Activated T-helper 17 cell treated with anti-CD3 and anti-CD28 coated beads, Interleukin-2, amount 50 U/mL, for 72 hours (primary cell): Measurements from ENCODE around the gene HLA-DMB. TPM values are rescaled to one million over a fixed set of nuclear protein-coding genes. Genes with fewer than 3 reads are reported as not detected.

Experiments used
- ATAC-seq: fragments of 150-1000 bp; cut with Tn5 transposase; replicated peaks from 2 replicates; pipeline ENCODE4 v1.10.0; 2021; ENCODE audit warnings: mild to moderate bottlenecking, moderate library complexity
- H3K27ac Mint-ChIP-seq: one replicate; pipeline ENCODE4 v1.8.0; 2022; ENCODE audit warnings: mixed read lengths
- H3K27me3 Mint-ChIP-seq: one replicate; pipeline ENCODE4 v1.8.0; 2022; ENCODE audit warnings: mixed read lengths
- H3K36me3 Mint-ChIP-seq: one replicate; pipeline ENCODE4 v1.8.0; 2022; ENCODE audit warnings: low read depth, mild to moderate bottlenecking, mixed read lengths
- H3K4me1 Mint-ChIP-seq: one replicate; pipeline ENCODE4 v1.8.0; 2022; ENCODE audit warnings: mixed read lengths
- H3K4me3 Mint-ChIP-seq: one replicate; pipeline ENCODE4 v1.8.0; 2022; ENCODE audit warnings: mild to moderate bottlenecking, mixed read lengths
- H3K9me3 Mint-ChIP-seq: one replicate; pipeline ENCODE4 v1.8.0; 2022; ENCODE audit warnings: mixed read lengths
- total RNA-seq, 2 donors: library from RNA; stranded (reverse); gene quantifications; one replicate each; pipeline ENCODE4 v1.2.3, GENCODE V29; 2022

The HLA-DMB gene
- total RNA-seq, result 10 to 100 TPM in 1 of 2 donors, 1 to 10 TPM in 1; 2.7 to 17.7 TPM

DNA sequence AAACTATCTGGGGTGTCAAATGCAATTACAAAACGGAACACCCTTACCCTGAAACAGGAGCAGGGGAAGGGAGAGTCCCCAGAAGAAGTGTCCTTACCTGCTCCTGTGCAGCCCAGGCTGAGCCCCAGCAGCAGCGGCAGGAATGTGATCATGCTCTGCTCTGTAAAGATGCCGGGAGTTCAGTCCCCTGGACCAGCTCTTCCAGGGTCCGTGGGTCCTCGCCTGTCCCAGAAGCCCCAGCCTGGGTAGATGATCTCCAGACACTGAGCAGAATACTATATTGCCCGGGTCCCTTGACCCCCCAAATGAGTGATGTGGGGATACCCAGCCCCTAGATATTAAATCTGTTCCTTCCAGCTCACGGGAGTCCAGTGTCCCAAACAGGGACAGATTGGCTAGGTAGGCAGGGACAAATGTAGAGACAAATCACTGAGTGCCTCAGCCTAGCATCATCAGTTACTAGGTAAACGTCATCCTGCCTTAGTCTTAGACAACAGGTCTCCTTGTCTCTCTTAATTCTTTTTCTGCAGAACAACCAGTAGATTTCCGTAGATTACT, at the start of gene HLA-DMB:
Gene HLA-DMB (minus strand): TSS at position 373 of the 558 bp plus-strand sequence. CDS start 221 bp downstream, at position 152.
- ATAC-seq, result peak; percentile 92
- Mint-ChIP-seq H3K4me3 (peak within 1 kb of the TSS; percentile 83), H3K36me3 (no peaks in the 10 kb centered on the region), H3K4me1 (peaks cover 35% of the 10 kb centered on the region), H3K27ac (peak within 1 kb of the TSS; percentile 87), H3K27me3 (no peaks in the 10 kb centered on the region), H3K9me3 (no peaks in the 10 kb centered on the region)

DNA sequence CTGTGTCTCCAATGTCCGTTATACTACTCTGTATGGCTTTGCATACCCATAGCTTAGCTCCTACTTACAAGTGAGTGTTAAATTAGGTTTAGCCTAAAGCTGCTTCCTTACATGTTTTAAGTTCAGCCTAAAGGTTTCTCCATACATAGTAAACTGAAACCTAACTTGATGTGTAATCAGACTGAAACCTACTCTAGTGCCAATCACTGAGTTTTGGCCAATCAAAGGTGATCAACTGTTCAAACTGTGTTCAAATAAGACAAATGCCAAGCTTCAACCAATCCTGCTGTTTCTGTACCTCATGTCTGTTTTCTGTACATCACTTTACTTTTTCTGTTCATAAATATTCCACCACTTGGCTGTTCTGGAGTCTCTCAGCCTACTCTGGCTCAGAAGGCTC, 48.5 kb upstream of the HLA-DMB start:
- Mint-ChIP-seq H3K9me3 (no peaks in the 10 kb centered on the region), H3K4me3 (no peak overlapping the region), H3K36me3 (no peaks in the 10 kb centered on the region), H3K27me3 (peaks cover 3% of the 10 kb centered on the region), H3K4me1 (peaks cover 3% of the 10 kb centered on the region), H3K27ac (no peak overlapping the region)
- ATAC-seq, result no peak

DNA sequence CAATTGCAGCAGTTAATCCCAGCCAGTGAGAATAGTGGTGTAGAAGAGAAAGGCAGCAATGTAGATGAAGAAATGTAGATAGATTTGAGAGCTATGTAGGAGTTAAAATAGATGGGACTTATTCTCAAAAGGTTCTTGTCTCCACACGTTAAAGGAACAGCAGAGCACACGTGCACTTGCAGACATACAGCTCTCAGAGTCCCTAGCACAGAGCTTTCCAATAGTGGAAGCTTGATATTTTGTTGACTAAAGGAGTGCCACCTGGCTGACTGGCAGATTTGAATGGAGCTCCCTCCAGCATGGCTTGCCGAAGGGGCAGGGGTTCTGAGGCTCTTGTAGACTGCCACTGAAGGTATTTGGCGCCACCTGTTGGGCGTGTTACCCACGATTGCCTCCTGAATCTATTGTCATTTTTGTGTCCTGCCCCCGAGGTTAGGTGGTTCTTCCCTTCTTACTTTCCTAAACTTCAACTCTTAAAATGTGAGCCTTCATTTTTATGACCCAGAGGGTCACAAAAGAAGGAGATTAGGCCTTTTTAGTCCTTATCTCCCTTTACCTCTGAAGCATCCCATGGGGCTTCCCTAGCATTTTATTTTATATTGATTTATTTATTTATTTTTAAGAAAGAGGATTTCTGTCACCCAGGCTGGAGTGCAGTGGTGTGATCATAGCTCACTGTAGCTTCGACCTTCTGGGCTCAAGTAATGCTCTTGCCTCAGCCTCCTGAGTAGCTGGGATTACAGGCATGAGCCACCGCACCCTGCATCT, 44.0 kb upstream of the HLA-DMB start:
- no peak overlapping the region for H3K27ac Mint-ChIP-seq
- H3K9me3 Mint-ChIP-seq, result no peaks in the 10 kb centered on the region
- peak; percentile 74 for ATAC-seq
- H3K4me3 Mint-ChIP-seq, result no peak overlapping the region
- peaks cover 31% of the 10 kb centered on the region for H3K36me3 Mint-ChIP-seq
- H3K4me1 Mint-ChIP-seq, result peaks cover 14% of the 10 kb centered on the region
- no peaks in the 10 kb centered on the region for H3K27me3 Mint-ChIP-seq

DNA sequence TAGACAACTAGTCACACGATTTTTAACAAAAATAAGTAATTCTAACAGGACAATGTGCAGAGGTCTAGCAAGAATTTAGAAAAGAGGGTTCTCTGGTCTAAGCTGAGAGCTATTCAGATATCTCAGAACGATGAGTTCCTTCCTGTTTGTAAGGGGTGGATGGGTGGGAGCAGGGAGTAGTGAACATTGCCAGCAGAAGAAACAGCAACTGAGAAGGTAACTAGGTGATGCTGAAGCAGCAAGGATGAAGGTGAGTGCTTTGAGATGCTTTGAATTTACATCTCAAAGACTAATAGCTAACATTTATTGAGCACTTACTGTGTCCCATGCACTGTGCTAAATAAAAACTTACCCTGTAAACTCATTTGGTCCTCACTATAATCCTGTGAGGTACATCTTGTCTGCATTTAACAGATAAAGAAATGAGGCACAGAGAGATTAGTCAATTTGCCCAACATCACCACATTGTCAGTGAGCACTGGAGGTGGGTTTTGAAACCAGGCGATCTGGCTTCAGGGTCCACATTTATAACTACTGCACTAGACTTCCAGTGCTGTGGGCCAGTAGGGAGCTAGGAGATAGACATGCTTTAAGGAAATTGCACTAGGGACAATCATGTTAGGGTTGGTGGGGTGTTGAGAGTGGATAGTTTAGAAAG, 43.3 kb upstream of the HLA-DMB start:
- Mint-ChIP-seq H3K4me3 (no peak overlapping the region), H3K4me1 (peaks cover 14% of the 10 kb centered on the region), H3K27ac (peak overlapping the region; percentile 55), H3K36me3 (peaks cover 38% of the 10 kb centered on the region), H3K9me3 (no peaks in the 10 kb centered on the region), H3K27me3 (no peaks in the 10 kb centered on the region)
- peak; percentile 41 for ATAC-seq

DNA sequence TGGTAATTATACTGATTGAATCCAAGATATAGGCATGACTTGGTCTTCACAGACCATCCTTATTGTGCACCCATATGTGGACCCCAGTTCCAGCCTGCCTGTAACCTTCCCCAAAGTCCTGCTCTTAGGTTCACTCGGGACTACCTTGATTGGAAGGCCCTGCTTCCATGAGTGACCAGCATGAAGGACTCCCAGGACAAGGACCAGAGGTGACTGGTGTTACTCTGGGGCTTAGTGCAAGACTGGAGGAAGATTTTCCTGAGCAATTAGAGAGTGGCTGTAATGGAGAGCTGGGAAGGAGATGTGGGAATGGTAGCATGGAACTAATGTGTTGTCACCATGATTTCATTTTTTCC, 42.6 kb upstream of the HLA-DMB start:
- H3K4me3 Mint-ChIP-seq, result no peak overlapping the region
- H3K27ac Mint-ChIP-seq, result peak overlapping the region; percentile 55
- ATAC-seq, result peak; percentile 7
- peaks cover 14% of the 10 kb centered on the region for H3K4me1 Mint-ChIP-seq
- no peaks in the 10 kb centered on the region for H3K9me3 Mint-ChIP-seq
- no peaks in the 10 kb centered on the region for H3K27me3 Mint-ChIP-seq
- peaks cover 44% of the 10 kb centered on the region for H3K36me3 Mint-ChIP-seq

DNA sequence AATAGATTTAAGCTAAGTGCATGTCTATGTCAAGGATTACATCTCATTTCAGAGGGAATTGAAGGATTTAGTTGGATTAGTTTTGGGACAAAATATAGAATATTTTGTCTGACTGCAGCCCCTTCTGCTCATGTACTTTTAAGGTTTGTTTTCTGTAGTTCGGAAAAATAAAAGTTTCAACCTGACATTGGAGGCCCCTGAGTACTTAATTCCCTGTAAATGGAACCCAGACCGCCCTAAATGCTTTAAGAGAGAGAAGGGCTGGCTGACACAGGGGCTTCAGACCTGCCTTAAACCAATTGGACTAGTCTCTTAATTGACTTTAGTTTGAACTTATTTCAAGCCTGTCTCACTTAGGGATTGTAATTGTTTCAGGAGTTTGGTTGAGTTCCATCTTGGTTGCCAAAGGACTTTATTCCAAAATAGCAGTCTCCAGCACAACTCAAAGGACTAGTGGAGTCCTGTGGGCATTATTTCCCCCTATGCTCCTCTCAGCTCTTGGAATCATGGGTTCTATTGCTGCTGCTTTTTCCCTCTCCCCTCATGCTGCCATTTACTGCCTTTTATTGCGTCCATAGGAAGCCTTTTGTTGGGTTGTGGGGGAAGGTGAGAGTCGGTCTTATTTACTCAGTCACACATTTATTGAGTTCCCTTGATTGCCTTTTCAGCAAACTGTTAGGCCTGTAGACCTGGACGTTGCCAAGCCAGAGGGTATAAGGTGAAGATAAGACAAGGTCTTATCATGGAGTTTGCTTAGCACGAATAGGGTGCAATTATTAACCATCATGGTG, 42.1 kb upstream of the HLA-DMB start:
- Mint-ChIP-seq H3K27me3 (no peaks in the 10 kb centered on the region), H3K4me3 (no peak overlapping the region), H3K36me3 (peaks cover 50% of the 10 kb centered on the region), H3K4me1 (peaks cover 18% of the 10 kb centered on the region), H3K27ac (peak overlapping the region; percentile 55), H3K9me3 (no peaks in the 10 kb centered on the region)
- ATAC-seq, result peak; percentile 1

DNA sequence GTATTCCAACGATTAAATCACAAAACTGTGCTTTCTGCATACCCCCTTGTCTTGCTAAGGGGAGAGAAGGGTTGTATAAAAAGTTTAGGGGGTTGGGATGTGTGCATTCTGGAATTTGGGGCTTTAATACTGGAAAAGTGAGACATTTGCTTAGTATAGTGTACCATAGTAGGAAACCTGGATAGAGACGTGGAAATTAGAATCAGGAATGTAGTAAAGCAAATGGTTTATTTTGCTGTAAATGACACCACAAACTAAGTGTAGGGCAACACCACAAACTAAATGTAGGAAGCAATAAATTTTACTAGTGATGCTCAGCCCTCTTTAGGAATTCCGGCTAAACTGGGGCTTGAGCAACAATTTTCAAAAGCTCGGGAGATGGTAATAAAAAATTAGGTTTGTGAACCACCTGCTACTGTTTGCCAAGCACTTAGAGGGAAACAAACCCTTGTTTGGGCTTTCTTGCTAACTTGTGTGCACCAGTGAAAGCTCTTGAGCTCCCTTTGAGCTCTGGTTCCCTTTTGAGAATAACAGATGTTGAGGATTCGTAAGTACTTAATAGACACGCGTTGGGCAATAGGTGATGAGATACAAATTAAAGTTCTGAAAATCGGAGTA, 41.4 kb upstream of the HLA-DMB start:
- Mint-ChIP-seq H3K27ac (no peak overlapping the region), H3K4me1 (peaks cover 25% of the 10 kb centered on the region), H3K27me3 (no peaks in the 10 kb centered on the region), H3K9me3 (no peaks in the 10 kb centered on the region), H3K36me3 (peaks cover 57% of the 10 kb centered on the region), H3K4me3 (no peak overlapping the region)
- no peak for ATAC-seq

DNA sequence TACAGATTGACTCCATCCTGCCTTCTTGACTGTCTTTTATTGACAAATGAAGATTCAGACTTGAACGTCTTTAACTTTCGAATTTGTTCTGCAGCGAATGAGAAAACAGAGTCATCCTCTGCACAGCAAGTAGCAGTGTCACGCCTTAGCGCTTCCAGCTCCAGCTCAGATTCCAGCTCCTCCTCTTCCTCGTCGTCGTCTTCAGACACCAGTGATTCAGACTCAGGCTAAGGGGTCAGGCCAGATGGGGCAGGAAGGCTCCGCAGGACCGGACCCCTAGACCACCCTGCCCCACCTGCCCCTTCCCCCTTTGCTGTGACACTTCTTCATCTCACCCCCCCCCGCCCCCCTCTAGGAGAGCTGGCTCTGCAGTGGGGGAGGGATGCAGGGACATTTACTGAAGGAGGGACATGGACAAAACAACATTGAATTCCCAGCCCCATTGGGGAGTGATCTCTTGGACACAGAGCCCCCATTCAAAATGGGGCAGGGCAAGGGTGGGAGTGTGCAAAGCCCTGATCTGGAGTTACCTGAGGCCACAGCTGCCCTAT, 39.7 kb upstream of the HLA-DMB start:
- H3K36me3 Mint-ChIP-seq, result peaks cover 74% of the 10 kb centered on the region
- ATAC-seq, result no peak
- peaks cover 37% of the 10 kb centered on the region for H3K4me1 Mint-ChIP-seq
- no peak overlapping the region for H3K4me3 Mint-ChIP-seq
- no peaks in the 10 kb centered on the region for H3K9me3 Mint-ChIP-seq
- H3K27ac Mint-ChIP-seq, result peak overlapping the region; percentile 61
- no peaks in the 10 kb centered on the region for H3K27me3 Mint-ChIP-seq

DNA sequence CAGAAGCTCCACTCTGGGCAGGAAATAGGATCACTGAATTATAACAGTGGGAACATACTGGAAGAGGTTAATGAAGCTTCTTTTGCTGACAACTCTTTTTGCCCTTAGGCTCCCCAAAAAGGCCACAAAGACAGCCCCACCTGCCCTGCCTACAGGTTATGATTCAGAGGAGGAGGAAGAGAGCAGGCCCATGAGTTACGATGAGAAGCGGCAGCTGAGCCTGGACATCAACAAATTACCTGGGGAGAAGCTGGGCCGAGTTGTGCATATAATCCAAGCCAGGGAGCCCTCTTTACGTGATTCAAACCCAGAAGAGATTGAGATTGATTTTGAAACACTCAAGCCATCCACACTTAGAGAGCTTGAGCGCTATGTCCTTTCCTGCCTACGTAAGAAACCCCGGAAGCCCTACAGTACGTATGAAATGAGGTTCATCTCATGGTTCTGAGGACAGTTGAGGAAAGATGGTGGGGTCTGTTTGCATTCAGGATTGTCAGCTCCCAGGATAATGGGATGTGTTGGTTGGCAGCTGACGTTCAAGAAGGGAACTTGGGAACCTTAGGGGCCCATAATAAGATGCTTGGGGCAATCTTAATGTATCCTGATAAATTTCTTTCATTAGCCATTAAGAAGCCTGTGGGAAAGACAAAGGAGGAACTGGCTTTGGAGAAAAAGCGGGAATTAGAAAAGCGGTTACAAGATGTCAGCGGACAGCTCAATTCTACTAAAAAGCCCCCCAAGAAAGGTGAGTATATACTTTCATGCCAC, 39.1 kb upstream of the HLA-DMB start:
- no peak for ATAC-seq
- H3K27me3 Mint-ChIP-seq, result no peaks in the 10 kb centered on the region
- no peaks in the 10 kb centered on the region for H3K9me3 Mint-ChIP-seq
- peaks cover 80% of the 10 kb centered on the region for H3K36me3 Mint-ChIP-seq
- H3K4me3 Mint-ChIP-seq, result no peak overlapping the region
- H3K27ac Mint-ChIP-seq, result peak overlapping the region; percentile 61
- peaks cover 43% of the 10 kb centered on the region for H3K4me1 Mint-ChIP-seq

DNA sequence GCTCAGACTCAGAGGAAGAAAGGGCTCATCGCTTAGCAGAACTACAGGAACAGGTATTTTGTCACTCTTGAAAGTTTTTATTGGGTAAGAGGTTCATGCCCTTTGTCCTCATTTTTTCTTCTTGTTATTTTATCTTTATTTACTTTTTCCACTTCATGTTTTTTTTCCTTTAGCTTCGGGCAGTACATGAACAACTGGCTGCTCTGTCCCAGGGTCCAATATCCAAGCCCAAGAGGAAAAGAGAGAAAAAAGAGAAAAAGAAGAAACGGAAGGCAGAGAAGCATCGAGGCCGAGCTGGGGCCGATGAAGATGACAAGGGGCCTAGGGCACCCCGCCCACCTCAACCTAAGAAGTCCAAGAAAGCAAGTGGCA, 37.1 kb upstream of the HLA-DMB start:
- Mint-ChIP-seq H3K4me3 (peak overlapping the region; percentile 84), H3K27ac (peak overlapping the region; percentile 93), H3K4me1 (peaks cover 32% of the 10 kb centered on the region), H3K9me3 (no peaks in the 10 kb centered on the region), H3K36me3 (peaks cover 100% of the 10 kb centered on the region), H3K27me3 (no peaks in the 10 kb centered on the region)
- no peak for ATAC-seq

DNA sequence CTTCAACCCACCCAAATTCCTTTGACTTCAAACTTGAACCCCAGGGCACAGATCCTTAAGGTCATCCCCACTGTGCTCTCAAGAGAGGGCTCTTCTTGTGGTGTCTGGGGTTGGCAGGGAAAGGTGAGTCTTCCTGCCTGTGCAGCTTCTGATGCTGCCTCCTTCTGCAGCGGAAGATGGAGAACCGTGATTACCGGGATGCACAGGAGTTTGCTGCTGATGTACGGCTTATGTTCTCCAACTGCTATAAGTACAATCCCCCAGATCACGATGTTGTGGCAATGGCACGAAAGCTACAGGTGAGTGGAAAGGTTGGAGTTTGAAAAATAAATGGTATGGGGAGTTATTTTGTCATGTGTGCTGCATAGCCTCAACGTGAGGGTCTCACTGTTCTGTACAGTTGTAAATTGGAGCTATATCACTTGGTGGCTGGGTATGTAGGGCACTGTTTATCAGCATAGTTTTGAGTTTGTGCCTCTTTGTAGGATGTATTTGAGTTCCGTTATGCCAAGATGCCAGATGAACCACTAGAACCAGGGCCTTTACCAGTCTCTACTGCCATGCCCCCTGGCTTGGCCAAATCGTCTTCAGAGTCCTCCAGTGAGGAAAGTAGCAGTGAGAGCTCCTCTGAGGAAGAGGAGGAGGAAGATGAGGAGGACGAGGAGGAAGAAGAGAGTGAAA, 36.6 kb upstream of the HLA-DMB start:
- Mint-ChIP-seq H3K27me3 (no peaks in the 10 kb centered on the region), H3K9me3 (no peaks in the 10 kb centered on the region), H3K4me1 (peaks cover 32% of the 10 kb centered on the region), H3K36me3 (peaks cover 100% of the 10 kb centered on the region), H3K27ac (peak overlapping the region; percentile 93), H3K4me3 (peak overlapping the region; percentile 84)
- ATAC-seq, result no peak

DNA sequence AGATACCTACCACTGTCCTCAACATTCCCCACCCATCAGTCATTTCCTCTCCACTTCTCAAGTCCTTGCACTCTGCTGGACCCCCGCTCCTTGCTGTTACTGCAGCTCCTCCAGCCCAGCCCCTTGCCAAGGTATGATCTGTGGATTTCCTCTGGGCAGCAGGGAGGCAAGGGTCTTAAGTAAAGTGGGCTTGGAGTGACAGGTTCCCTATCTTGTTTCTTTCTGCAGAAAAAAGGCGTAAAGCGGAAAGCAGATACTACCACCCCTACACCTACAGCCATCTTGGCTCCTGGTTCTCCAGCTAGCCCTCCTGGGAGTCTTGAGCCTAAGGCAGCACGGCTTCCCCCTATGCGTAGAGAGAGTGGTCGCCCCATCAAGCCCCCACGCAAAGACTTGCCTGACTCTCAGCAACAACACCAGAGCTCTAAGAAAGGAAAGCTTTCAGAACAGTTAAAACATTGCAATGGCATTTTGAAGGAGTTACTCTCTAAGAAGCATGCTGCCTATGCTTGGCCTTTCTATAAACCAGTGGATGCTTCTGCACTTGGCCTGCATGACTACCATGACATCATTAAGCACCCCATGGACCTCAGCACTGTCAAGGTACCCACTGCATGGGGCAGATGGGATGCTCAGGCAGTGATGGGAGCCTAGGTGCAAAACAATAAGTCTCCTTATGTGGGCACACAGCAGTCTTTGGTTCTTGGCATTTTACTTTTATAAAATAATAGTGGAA, 35.7 kb upstream of the HLA-DMB start:
- H3K9me3 Mint-ChIP-seq, result no peaks in the 10 kb centered on the region
- peak overlapping the region; percentile 84 for H3K4me3 Mint-ChIP-seq
- H3K27me3 Mint-ChIP-seq, result no peaks in the 10 kb centered on the region
- H3K27ac Mint-ChIP-seq, result peak overlapping the region; percentile 99
- no peak for ATAC-seq
- peaks cover 100% of the 10 kb centered on the region for H3K36me3 Mint-ChIP-seq
- peaks cover 32% of the 10 kb centered on the region for H3K4me1 Mint-ChIP-seq
